ENCODE measurements around the gene ZSCAN2.

Gene ZSCAN2

GRCh38 chr15:84647726-84648125 is 46.9 kb downstream of the ZSCAN2 start:
- no peak overlapping the region for H3K27ac ChIP-seq
- H3K4me3 ChIP-seq (ENCODE audit: low read depth, low read length): no peak overlapping the region
- peaks cover 70% of the 10 kb centered on the region for H3K36me3 ChIP-seq (replicated peaks)
- no peak for TF ChIP-seq CTCF (IDR thresholded peaks at IDR 0.05; ENCODE audit: low read depth, low read length, missing control alignments)
- no peak for DNase-seq
- H3K27me3 ChIP-seq (replicated peaks): no peaks in the 10 kb centered on the region
- in situ Hi-C loops (cut with HindIII; ENCODE audit: low pct_ligation_motif_present, low sequenced_read_pairs): no loop called here

- no peaks in the 10 kb centered on the region for H3K27me3 ChIP-seq (replicated peaks)
- in situ Hi-C loops (cut with HindIII; ENCODE audit: low pct_ligation_motif_present, low sequenced_read_pairs): no loop called here
- H3K4me3 ChIP-seq (ENCODE audit: low read depth, low read length): no peak overlapping the region
- no peak overlapping the region for H3K27ac ChIP-seq
- H3K36me3 ChIP-seq (replicated peaks): peaks cover 65% of the 10 kb centered on the region
- no peak for DNase-seq
- no peak for TF ChIP-seq CTCF (IDR thresholded peaks at IDR 0.05; ENCODE audit: low read depth, low read length, missing control alignments)
These were observed 47.7 kb downstream of the ZSCAN2 start for GRCh38 chr15:84648539-84648938.

GRCh38 chr15:84649706-84650105 is 48.9 kb downstream of the ZSCAN2 start:
- in situ Hi-C loops (cut with HindIII; ENCODE audit: low pct_ligation_motif_present, low sequenced_read_pairs): no loop called here
- H3K27ac ChIP-seq: no peak overlapping the region
- no peak for DNase-seq
- H3K4me3 ChIP-seq (ENCODE audit: low read depth, low read length): no peak overlapping the region
- H3K27me3 ChIP-seq (replicated peaks): no peaks in the 10 kb centered on the region
- TF ChIP-seq CTCF (IDR thresholded peaks at IDR 0.05; ENCODE audit: low read depth, low read length, missing control alignments): no peak
- peaks cover 60% of the 10 kb centered on the region for H3K36me3 ChIP-seq (replicated peaks)

GRCh38 chr15:84653584-84653909 is 52.7 kb downstream of the ZSCAN2 start:
- no peak for DNase-seq
- no peak for TF ChIP-seq CTCF (IDR thresholded peaks at IDR 0.05; ENCODE audit: low read depth, low read length, missing control alignments)
- H3K27me3 ChIP-seq (replicated peaks): no peaks in the 10 kb centered on the region
- peaks cover 26% of the 10 kb centered on the region for H3K36me3 ChIP-seq (replicated peaks)
- H3K27ac ChIP-seq: peak overlapping the region; percentile 80
- in situ Hi-C loops (cut with HindIII; ENCODE audit: low pct_ligation_motif_present, low sequenced_read_pairs): no loop called here
- peak overlapping the region; percentile 96 for H3K4me3 ChIP-seq (ENCODE audit: low read depth, low read length)

- peak within 1 kb of the TSS; percentile 96 for H3K4me3 ChIP-seq (ENCODE audit: low read depth, low read length)
- H3K27ac ChIP-seq: peak within 1 kb of the TSS; percentile 80
- in situ Hi-C loops (cut with HindIII; ENCODE audit: low pct_ligation_motif_present, low sequenced_read_pairs): no loop called here
- peak; percentile 92 for DNase-seq
- H3K27me3 ChIP-seq (replicated peaks): no peaks in the 10 kb centered on the region
- TF ChIP-seq CTCF (IDR thresholded peaks at IDR 0.05; ENCODE audit: low read depth, low read length, missing control alignments): no peak
- H3K36me3 ChIP-seq (replicated peaks): peaks cover 24% of the 10 kb centered on the region
These were observed 53.3 kb downstream of the ZSCAN2 start, which contains the start of gene WDR73 for GRCh38 chr15:84653910-84654688. TSS of gene WDR73 (minus strand) at chr15:84654283. CDS start at chr15:84654274, 9 bp downstream.
